ENCODE data around the gene ANO1. TPM values are rescaled to one million over a fixed set of nuclear protein-coding genes. Genes with fewer than 3 reads are reported as not detected.

ANO1 gene
- total and polyA plus RNA-seq, 2 of the 8 experiments (the other 6 are each of a cell fraction or from before 2014, with no cell fraction given): 4.7 to 5.0 TPM

DNA sequence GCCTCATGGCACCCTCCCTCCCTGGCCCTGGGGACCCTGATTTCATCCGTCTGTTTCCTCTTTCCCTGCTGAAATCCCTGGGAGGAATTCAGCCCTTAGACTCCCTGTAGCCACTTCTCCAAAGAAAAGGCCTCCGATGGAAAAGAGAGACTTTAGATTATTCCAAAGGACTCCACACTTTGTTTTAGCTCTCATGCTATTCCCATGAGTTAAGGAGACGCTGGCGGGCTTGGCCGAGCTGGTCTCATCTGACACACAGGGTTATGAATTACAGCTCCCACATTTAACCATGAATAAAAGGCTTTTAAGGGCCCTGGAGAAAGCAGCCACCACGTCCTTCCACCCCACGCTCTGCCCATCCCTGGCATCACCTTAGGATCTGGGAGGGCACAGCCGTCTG is 57.0 kb downstream of the ANO1 start:
- no peak overlapping the region for H2BK120ac ChIP-seq (replicated peaks; ENCODE audit: low read depth, low read length)
- no peaks in the 10 kb centered on the region for H3K36me3 ChIP-seq (ENCODE audit: control insufficient read depth in 2 of 4, insufficient read depth in 4 of 4, low read length in 3 of 4)
- H2BK20ac ChIP-seq (ENCODE audit: low read length): no peak overlapping the region
- no peak overlapping the region for H3K18ac ChIP-seq (ENCODE audit: extremely low read depth, low read length)
- no peaks in the 10 kb centered on the region for H4K20me1 ChIP-seq (replicated peaks in 1 of 2; ENCODE audit: control insufficient read depth in 1 of 2, insufficient read depth in 2 of 2, low read length in 2 of 2)
- H2BK12ac ChIP-seq (ENCODE audit: low read depth, low read length): no peak overlapping the region
- peaks cover 0 to 2% (median 0%) of the 10 kb centered on the region in 4 experiments; a peak in 2 of 7 replicates for H3K27me3 ChIP-seq (replicated peaks in 1 of 4; ENCODE audit: control insufficient read depth in 3 of 4, extremely low read depth in 1 of 4, insufficient read depth in 3 of 4, low read length in 3 of 4)
- no peak overlapping the region for H3K4me3 ChIP-seq (ENCODE audit: extremely low read depth in 1 of 4, insufficient read depth in 2 of 4, low read depth in 3 of 4, low read length in 4 of 4)
- no peaks in the 10 kb centered on the region for H3K79me1 ChIP-seq (ENCODE audit: low read depth, low read length)
- no peaks in the 10 kb centered on the region for H3K9me3 ChIP-seq (ENCODE audit: insufficient read depth in 2 of 2, low read depth in 1 of 2, low read length in 1 of 2)
- no peak overlapping the region for H3K27ac ChIP-seq (ENCODE audit: low read depth, low read length)
- 84% methylated on average over 8 of the region's 8 CpGs; no CpG with 5 or more reads in 1 of the 2 experiments for WGBS, 2 experiments (ENCODE audit: extremely low coverage in 1 of 2, insufficient coverage in 1 of 2, insufficient read length in 1 of 2, insufficient replicate concordance in 2 of 2, low coverage in 1 of 2, low lambda C conversion rate in 2 of 2, missing lambda C conversion rate in 1 of 2)
- H2BK5ac ChIP-seq (ENCODE audit: low read depth, low read length): no peak overlapping the region
- H3K9ac ChIP-seq (replicated peaks in 1 of 4; ENCODE audit: extremely low read depth in 1 of 4, low read depth in 3 of 4, low read length in 3 of 4): no peak overlapping the region
- H3K4ac ChIP-seq (replicated peaks; ENCODE audit: insufficient read length, low read depth, low read length): no peak overlapping the region
- H4K5ac ChIP-seq (ENCODE audit: insufficient read length, low read depth, low read length): no peak overlapping the region
- no peak for DNase-seq (ENCODE audit: low read depth in 1 of 2, low spot score in 2 of 2)
- no peak overlapping the region for H4K91ac ChIP-seq (replicated peaks; ENCODE audit: insufficient read length, low read length)
- no peak for FAIRE-seq
- no peaks in the 10 kb centered on the region for H3K79me2 ChIP-seq (ENCODE audit: control insufficient read depth in 1 of 2, insufficient read depth in 2 of 2, low read length in 2 of 2)
- H3K4me2 ChIP-seq (ENCODE audit: insufficient read depth in 1 of 2, low read depth in 2 of 2, low read length in 2 of 2): no peak overlapping the region
- ChIA-PET POLR2A (ENCODE audit: partially characterized antibody) (interaction anchor here (1.0 kb wide), 1 partner anchor 12 kb away, joined by 3 read pairs; no protein-coding TSS in a partner anchor), CTCF (ENCODE audit: partially characterized antibody) (interaction anchor here (0.6 to 2.7 kb wide), 16 partner anchors 9 to 216 kb away, joined by 3 to 12 read pairs (median 4); no protein-coding TSS in a partner anchor)
- no peak overlapping the region for H3K56ac ChIP-seq (replicated peaks; ENCODE audit: insufficient read length, low read depth, low read length)
- no peak overlapping the region for H3K23ac ChIP-seq (ENCODE audit: insufficient read length)
- no peak overlapping the region for H4K8ac ChIP-seq (ENCODE audit: extremely low read depth, insufficient read depth, low read length)
- peaks cover 0 to 4% (median 0%) of the 10 kb centered on the region in 4 experiments; a peak in 3 of 7 replicates for H3K4me1 ChIP-seq (replicated peaks in 1 of 4; ENCODE audit: control insufficient read depth in 3 of 4, insufficient read depth in 4 of 4, low read length in 3 of 4)
- H2AK5ac ChIP-seq (ENCODE audit: low read depth, low read length): no peak overlapping the region
- no peak overlapping the region for H2BK15ac ChIP-seq (ENCODE audit: low read length)
- H3K14ac ChIP-seq (ENCODE audit: insufficient read length): no peak overlapping the region
- no peaks in the 10 kb centered on the region for H3K23me2 ChIP-seq (ENCODE audit: low read depth, low read length)
- no peak overlapping the region for H2AFZ ChIP-seq (ENCODE audit: low read length)
- TF ChIP-seq CEBPB (IDR thresholded peaks at IDR 0.05; ENCODE audit: low read depth, low read length) (no peak), USF2 (IDR thresholded peaks at IDR 0.05; ENCODE audit: low read length) (no peak), POU5F1 (IDR thresholded peaks at IDR 0.05; ENCODE audit: low read depth, low read length) (no peak), GABPA (IDR thresholded peaks at IDR 0.05; ENCODE audit: borderline replicate concordance, insufficient read depth, low read length) (no peak), JUN (IDR thresholded peaks at IDR 0.05; ENCODE audit: low read depth, low read length) (no peak), ATF2 (IDR thresholded peaks at IDR 0.05; ENCODE audit: low read length) (no peak), RAD21 (IDR thresholded peaks at IDR 0.05 in 1 of 2, conservative IDR thresholded peaks at IDR 0.05 in 1 of 2; ENCODE audit: low read depth in 2 of 2, low read length in 2 of 2) (no peak), POLR2A (IDR thresholded peaks at IDR 0.05; ENCODE audit: control extremely low read depth in 1 of 2, low read depth in 2 of 2, low read length in 2 of 2) (no peak), ZNF274 (IDR thresholded peaks at IDR 0.05; ENCODE audit: borderline replicate concordance, extremely low read depth, low read length) (no peak)
- TF ChIP-seq, protein P1, sequence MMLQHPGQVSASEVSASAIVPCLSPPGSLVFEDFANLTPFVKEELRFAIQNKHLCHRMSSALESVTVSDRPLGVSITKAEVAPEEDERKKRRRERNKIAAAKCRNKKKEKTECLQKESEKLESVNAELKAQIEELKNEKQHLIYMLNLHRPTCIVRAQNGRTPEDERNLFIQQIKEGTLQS (IDR thresholded peaks at IDR 0.05; ENCODE audit: insufficient read depth, low read depth, low read length): no peak
